ENCODE results near the gene KRT38. TPM values are rescaled to one million over a fixed set of nuclear protein-coding genes. Genes with fewer than 3 reads are reported as not detected.

Gene KRT38
- total and polyA plus RNA-seq, 2 donors, result 0.38 to 7.9 TPM

- H3K36me3 ChIP-seq (ENCODE audit: control insufficient read depth in 2 of 2, insufficient read depth in 2 of 2, low read length in 1 of 2), result no peaks in the 10 kb centered on the region
- no peak overlapping the region for H3K27ac ChIP-seq (ENCODE audit: low read depth in 1 of 2, low read length in 1 of 2)
- H3K9me3 ChIP-seq (ENCODE audit: control insufficient read depth in 2 of 2, insufficient read depth in 1 of 2, low read length in 1 of 2), result no peaks in the 10 kb centered on the region
- H3K27me3 ChIP-seq (ENCODE audit: control insufficient read depth in 2 of 2, insufficient read depth in 1 of 2, low read length in 1 of 2), result no peaks in the 10 kb centered on the region
- no peak overlapping the region for H3K4me3 ChIP-seq (ENCODE audit: low read length in 2 of 2)
- H3K4me1 ChIP-seq (ENCODE audit: control insufficient read depth in 2 of 2, insufficient read depth in 2 of 2, low read length in 2 of 2), result peaks cover 0 to 3% of the 10 kb centered on the region in 2 donors
- no peak for DNase-seq (ENCODE audit: low read depth in 6 of 9, low spot score in 9 of 9)
- 66% methylated on average over 7 of the region's 7 CpGs for WGBS
Observed at GRCh38 chr17:41390411-41390938, 50.3 kb downstream of the KRT38 start.

DNA sequence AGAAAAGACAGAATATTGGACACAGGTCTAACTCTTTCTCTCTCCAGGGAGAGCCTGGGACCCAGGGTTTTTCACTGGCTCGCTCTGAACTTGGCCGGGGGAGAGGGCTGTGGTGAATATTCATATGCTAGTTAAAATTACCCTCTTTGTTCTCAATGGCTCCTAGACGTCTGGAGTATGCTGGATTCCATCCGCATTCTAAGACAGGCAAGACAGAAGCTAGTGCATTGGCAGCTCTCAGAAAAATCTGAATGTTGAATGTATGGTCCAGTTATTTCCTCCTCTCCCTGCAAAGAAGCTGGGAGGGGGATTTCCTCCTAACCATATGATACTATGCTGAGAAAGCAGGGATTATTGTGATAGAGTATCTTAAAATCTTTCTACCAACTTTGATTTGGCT is 53.1 kb downstream of the KRT38 start:
- Histone ChIP-seq H3K4me3 (ENCODE audit: low read length in 2 of 2) (no peak overlapping the region), H3K9me3 (ENCODE audit: control insufficient read depth in 2 of 2, insufficient read depth in 1 of 2, low read length in 1 of 2) (no peaks in the 10 kb centered on the region), H3K36me3 (ENCODE audit: control insufficient read depth in 2 of 2, insufficient read depth in 2 of 2, low read length in 1 of 2) (no peaks in the 10 kb centered on the region), H3K27ac (ENCODE audit: low read depth in 1 of 2, low read length in 1 of 2) (no peak overlapping the region), H3K4me1 (ENCODE audit: control insufficient read depth in 2 of 2, insufficient read depth in 2 of 2, low read length in 2 of 2) (no peaks in the 10 kb centered on the region), H3K27me3 (ENCODE audit: control insufficient read depth in 2 of 2, insufficient read depth in 1 of 2, low read length in 1 of 2) (no peaks in the 10 kb centered on the region)
- 83% methylated on average over 4 of the region's 4 CpGs for WGBS
- no peak for DNase-seq (ENCODE audit: low read depth in 6 of 9, low spot score in 9 of 9)

- Histone ChIP-seq H3K9me3 (ENCODE audit: control insufficient read depth in 2 of 2, insufficient read depth in 1 of 2, low read length in 1 of 2) (no peaks in the 10 kb centered on the region), H3K27me3 (ENCODE audit: control insufficient read depth in 2 of 2, insufficient read depth in 1 of 2, low read length in 1 of 2) (no peaks in the 10 kb centered on the region), H3K4me1 (ENCODE audit: control insufficient read depth in 2 of 2, insufficient read depth in 2 of 2, low read length in 2 of 2) (no peaks in the 10 kb centered on the region), H3K4me3 (ENCODE audit: low read length in 2 of 2) (no peak overlapping the region), H3K27ac (ENCODE audit: low read depth in 1 of 2, low read length in 1 of 2) (no peak overlapping the region), H3K36me3 (ENCODE audit: control insufficient read depth in 2 of 2, insufficient read depth in 2 of 2, low read length in 1 of 2) (no peaks in the 10 kb centered on the region)
- WGBS, result 100% methylated on average over 1 of the region's 1 CpG
- no peak for DNase-seq (ENCODE audit: low read depth in 6 of 9, low spot score in 9 of 9)
Observed at GRCh38 chr17:41386227-41386626, 54.6 kb downstream of the KRT38 start.

Other genes with a start within 250 kb of the KRT38 start
- gene KRTAP9-2, start 214.3 kb downstream of the KRT38 start, total RNA-seq, result not detected
- gene KRTAP9-2, start 214.3 kb downstream of the KRT38 start, polyA plus RNA-seq, result not detected
- gene KRTAP9-3, start 208.5 kb downstream of the KRT38 start, total RNA-seq, result not detected
- gene KRTAP9-3, start 208.5 kb downstream of the KRT38 start, polyA plus RNA-seq, result not detected
- gene KRTAP9-8, start 203.0 kb downstream of the KRT38 start, total RNA-seq, result not detected
- gene KRTAP9-8, start 203.0 kb downstream of the KRT38 start, polyA plus RNA-seq, result 0.09 TPM
- not detected for gene KRTAP9-4, start 191.3 kb downstream of the KRT38 start, total RNA-seq
- gene KRTAP9-4, start 191.3 kb downstream of the KRT38 start, polyA plus RNA-seq, result 0.05 TPM
- gene KRTAP9-9, start 185.6 kb downstream of the KRT38 start, total RNA-seq, result not detected
- 0.02 TPM for gene KRTAP9-9, start 185.6 kb downstream of the KRT38 start, polyA plus RNA-seq
- not detected for gene KRTAP9-6, start 175.6 kb downstream of the KRT38 start, total RNA-seq
- gene KRTAP9-6, start 175.6 kb downstream of the KRT38 start, polyA plus RNA-seq, result 0.02 TPM
- gene KRTAP9-7, start 165.3 kb downstream of the KRT38 start, total RNA-seq, result not detected
- gene KRTAP9-7, start 165.3 kb downstream of the KRT38 start, polyA plus RNA-seq, result not detected
- not detected for gene KRTAP29-1, start 138.1 kb downstream of the KRT38 start, total RNA-seq
- gene KRTAP29-1, start 138.1 kb downstream of the KRT38 start, polyA plus RNA-seq, result 0.23 TPM
- gene KRTAP16-1, start 131.7 kb downstream of the KRT38 start, total RNA-seq, result not detected
- 0.07 TPM for gene KRTAP16-1, start 131.7 kb downstream of the KRT38 start, polyA plus RNA-seq
- gene KRTAP17-1, start 125.3 kb downstream of the KRT38 start, total RNA-seq, result 0.09 TPM
- 0.11 TPM for gene KRTAP17-1, start 125.3 kb downstream of the KRT38 start, polyA plus RNA-seq
- 0.66 TPM for gene KRT33A, start 90.2 kb downstream of the KRT38 start, total RNA-seq
- gene KRT33A, start 90.2 kb downstream of the KRT38 start, polyA plus RNA-seq, result 1.4 TPM
- gene KRT33B, start 71.2 kb downstream of the KRT38 start, total RNA-seq, result 1.7 TPM
- 6.1 TPM for gene KRT33B, start 71.2 kb downstream of the KRT38 start, polyA plus RNA-seq
- 0.52 TPM for gene KRT34, start 58.7 kb downstream of the KRT38 start, total RNA-seq
- gene KRT34, start 58.7 kb downstream of the KRT38 start, polyA plus RNA-seq, result 1.5 TPM
- 1.9 TPM for gene KRT31, start 43.4 kb downstream of the KRT38 start, total RNA-seq
- 6.4 TPM for gene KRT31, start 43.4 kb downstream of the KRT38 start, polyA plus RNA-seq
- 0.19 TPM for gene KRT37, start 16.4 kb downstream of the KRT38 start, total RNA-seq
- 0.34 TPM for gene KRT37, start 16.4 kb downstream of the KRT38 start, polyA plus RNA-seq
- gene KRT32, start 26.4 kb upstream of the KRT38 start, total RNA-seq, result 2.5 TPM
- 2.2 TPM for gene KRT32, start 26.4 kb upstream of the KRT38 start, polyA plus RNA-seq
- gene KRT35, start 40.2 kb upstream of the KRT38 start, total RNA-seq, result 0.05 TPM
- 0.21 TPM for gene KRT35, start 40.2 kb upstream of the KRT38 start, polyA plus RNA-seq
- 1.2 TPM for gene KRT36, start 48.9 kb upstream of the KRT38 start, total RNA-seq
- gene KRT36, start 48.9 kb upstream of the KRT38 start, polyA plus RNA-seq, result 3.5 TPM
- 81.7 TPM for gene KRT13, start 64.6 kb upstream of the KRT38 start, total RNA-seq
- gene KRT13, start 64.6 kb upstream of the KRT38 start, polyA plus RNA-seq, result 75.9 TPM
- gene KRT15, start 77.9 kb upstream of the KRT38 start, total RNA-seq, result 191 TPM
- 831 TPM for gene KRT15, start 77.9 kb upstream of the KRT38 start, polyA plus RNA-seq
- gene KRT19, start 87.3 kb upstream of the KRT38 start, total RNA-seq, result 296 TPM
- 758 TPM for gene KRT19, start 87.3 kb upstream of the KRT38 start, polyA plus RNA-seq
- gene KRT9, start 131.1 kb upstream of the KRT38 start, total RNA-seq, result 1.7 TPM
- 60.7 TPM for gene KRT9, start 131.1 kb upstream of the KRT38 start, polyA plus RNA-seq
- gene KRT14, start 145.9 kb upstream of the KRT38 start, total RNA-seq, result 20.7 TPM
- 210 TPM for gene KRT14, start 145.9 kb upstream of the KRT38 start, polyA plus RNA-seq
- 7.5 TPM for gene KRT16, start 171.8 kb upstream of the KRT38 start, total RNA-seq
- gene KRT16, start 171.8 kb upstream of the KRT38 start, polyA plus RNA-seq, result 262 TPM
- 195 TPM for gene KRT17, start 183.6 kb upstream of the KRT38 start, total RNA-seq
- gene KRT17, start 183.6 kb upstream of the KRT38 start, polyA plus RNA-seq, result 2,044 TPM
- gene EIF1, start 247.9 kb upstream of the KRT38 start, total RNA-seq, result 145 TPM
- gene EIF1, start 247.9 kb upstream of the KRT38 start, polyA plus RNA-seq, result 1,051 TPM